Measurements from ENCODE around the gene COQ10A. TPM values are rescaled to one million over a fixed set of nuclear protein-coding genes. Genes with fewer than 3 reads are reported as not detected.
"Not testable (repeated sequence)": the region's sequence is repeated elsewhere in the genome, so short reads cannot be mapped to it uniquely, and the experiment has no call there.

Gene COQ10A
- polyA plus RNA-seq, 4 donors: 11.0 to 21.2 (median 15.5) TPM

- DNase-seq (ENCODE audit: low read depth in 4 of 4, low spot score in 3 of 4): no peak
Observed at GRCh38 chr12:56242986-56243385, 23.8 kb upstream of the COQ10A start.

- no peak for DNase-seq (ENCODE audit: low read depth in 4 of 4, low spot score in 3 of 4)
Observed at GRCh38 chr12:56243731-56244181, 23.0 kb upstream of the COQ10A start.

DNA sequence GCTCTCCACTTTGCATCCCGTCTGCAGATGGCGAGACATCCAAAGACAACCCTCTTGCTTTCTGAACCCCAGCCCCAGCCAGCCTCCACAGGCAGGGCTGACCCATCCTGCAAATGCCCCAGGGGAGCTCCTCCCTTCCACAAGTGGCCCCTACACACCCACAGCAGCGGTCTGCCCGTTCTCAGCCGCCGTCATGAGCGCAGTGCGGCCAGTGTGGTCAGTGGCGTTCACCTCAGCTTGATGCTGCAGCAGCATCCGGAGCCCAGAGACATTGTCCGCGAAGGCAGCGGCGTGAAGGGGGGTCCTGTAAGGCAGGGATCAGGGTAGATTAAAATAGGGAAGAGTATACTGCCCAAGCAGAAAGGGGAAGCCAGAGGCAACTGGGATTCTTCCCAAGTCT lies 22.2 kb upstream of the COQ10A start:
- no peak for DNase-seq (ENCODE audit: low read depth in 4 of 4, low spot score in 3 of 4)

GRCh38 chr12:56247923-56248322 lies 18.8 kb upstream of the COQ10A start:
- DNase-seq (ENCODE audit: low read depth in 4 of 4, low spot score in 3 of 4): no peak

- DNase-seq (ENCODE audit: low read depth in 4 of 4, low spot score in 3 of 4): no peak
Observed at GRCh38 chr12:56248711-56249110, 18.0 kb upstream of the COQ10A start.

GRCh38 chr12:56252649-56253048 lies 14.1 kb upstream of the COQ10A start:
- DNase-seq (ENCODE audit: low read depth in 4 of 4, low spot score in 3 of 4): no peak

DNA sequence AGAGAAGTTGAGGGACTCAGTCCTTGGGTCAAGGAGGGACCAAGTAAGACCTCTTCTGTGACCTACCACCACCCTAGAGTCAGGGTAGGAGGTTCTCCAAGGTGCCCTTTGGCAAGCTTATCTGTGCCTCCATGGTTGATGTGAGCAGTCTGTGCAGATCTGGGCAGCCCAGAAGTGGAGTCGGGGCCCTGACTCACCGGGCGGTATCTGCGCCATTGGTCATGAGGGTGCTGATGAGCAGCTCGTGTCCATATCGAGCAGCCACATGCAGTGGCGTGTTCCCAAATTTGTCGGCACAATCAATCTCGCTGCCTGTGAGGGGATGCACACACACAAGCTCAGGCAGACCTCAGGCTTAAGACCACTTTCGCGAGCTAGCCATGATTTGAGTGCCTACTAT lies 13.7 kb upstream of the COQ10A start:
- no peak for DNase-seq (ENCODE audit: low read depth in 4 of 4, low spot score in 3 of 4)

- DNase-seq (ENCODE audit: low read depth in 4 of 4, low spot score in 3 of 4): no peak
Observed at GRCh38 chr12:56255671-56256070, 11.1 kb upstream of the COQ10A start.

- no peak for DNase-seq (ENCODE audit: low read depth in 4 of 4, low spot score in 3 of 4)
Observed at GRCh38 chr12:56256326-56256960, 10.3 kb upstream of the COQ10A start.

DNA sequence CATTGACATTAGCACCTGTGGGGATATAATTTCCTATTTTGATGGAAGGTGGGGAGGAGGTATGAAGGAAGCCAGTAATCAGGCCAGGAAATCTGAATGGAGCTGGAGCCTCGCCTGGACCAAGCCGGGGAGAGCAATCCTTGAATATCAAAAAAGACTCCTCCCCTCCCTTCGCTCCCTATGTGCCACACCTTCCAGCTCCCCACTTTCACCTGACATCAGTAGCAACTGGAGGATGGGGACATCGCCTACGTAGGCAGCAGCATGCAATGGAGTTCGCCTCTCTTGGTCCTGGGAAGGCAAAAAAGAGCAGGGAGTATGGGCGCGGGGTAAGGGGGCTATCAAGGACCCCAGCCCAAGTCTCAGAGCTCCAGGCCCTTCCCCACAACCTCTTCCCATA lies 9.7 kb upstream of the COQ10A start:
- DNase-seq (ENCODE audit: low read depth in 4 of 4, low spot score in 3 of 4): no peak

DNA sequence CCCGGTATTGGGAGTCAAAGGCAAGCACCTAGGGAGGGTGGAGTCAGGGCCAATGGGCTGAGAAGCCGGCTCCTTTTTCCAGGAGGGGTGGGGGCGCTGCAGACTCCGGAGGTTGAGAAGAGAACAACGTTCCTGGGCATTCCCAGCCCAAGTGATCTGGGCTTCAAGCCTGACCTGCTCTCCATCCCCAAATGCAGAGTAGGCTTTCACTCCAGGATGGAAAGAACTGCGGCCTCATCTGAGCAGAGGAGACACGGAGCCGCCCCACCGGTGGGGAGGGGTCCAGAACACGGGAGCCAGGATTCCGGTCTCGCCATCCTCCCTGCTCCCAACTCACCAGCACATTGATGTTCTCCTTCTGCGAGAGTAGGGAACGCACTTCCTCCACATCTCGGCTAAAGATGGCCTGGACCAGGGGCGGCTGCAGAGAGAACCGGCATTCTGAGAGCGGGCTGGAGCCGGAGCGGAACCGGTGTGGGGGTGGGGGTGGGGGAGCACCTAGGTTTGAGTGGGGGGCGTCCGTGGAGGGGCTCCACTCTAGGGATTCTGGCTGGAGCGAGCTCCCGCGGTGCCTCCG lies 9.2 kb upstream of the COQ10A start:
- no peak for DNase-seq (ENCODE audit: low read depth in 4 of 4, low spot score in 3 of 4)

- DNase-seq (ENCODE audit: low read depth in 4 of 4, low spot score in 3 of 4): peak; percentile 68 to 72 (median 71)
Observed at GRCh38 chr12:56258068-56258819, 8.5 kb upstream of the COQ10A start, which contains the start of gene ANKRD52. ANKRD52 (minus strand) TSS chr12:56258384; CDS start chr12:56258269, 115 bp downstream.

DNA sequence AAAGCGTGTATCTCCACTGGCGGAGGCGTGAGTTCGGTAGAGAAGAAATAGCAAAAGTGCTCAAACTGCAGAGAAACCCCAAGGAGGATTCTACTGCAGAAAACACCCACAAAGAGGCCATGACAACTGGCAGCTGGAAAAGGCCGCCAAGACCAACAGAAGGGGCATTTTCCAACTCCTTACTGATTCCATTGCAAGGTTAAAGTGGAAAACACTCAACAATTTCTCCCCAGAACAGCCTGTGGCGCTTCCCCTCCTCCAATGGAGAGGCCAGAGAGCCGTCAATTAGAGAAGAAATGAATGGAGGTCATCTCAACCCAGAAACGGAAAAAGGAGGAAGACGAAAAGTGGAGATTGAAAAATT lies 7.9 kb upstream of the COQ10A start:
- no peak for DNase-seq (ENCODE audit: low read depth in 4 of 4, low spot score in 3 of 4)

GRCh38 chr12:56260380-56260779 lies 6.4 kb upstream of the COQ10A start:
- DNase-seq (ENCODE audit: low read depth in 4 of 4, low spot score in 3 of 4): no peak

DNA sequence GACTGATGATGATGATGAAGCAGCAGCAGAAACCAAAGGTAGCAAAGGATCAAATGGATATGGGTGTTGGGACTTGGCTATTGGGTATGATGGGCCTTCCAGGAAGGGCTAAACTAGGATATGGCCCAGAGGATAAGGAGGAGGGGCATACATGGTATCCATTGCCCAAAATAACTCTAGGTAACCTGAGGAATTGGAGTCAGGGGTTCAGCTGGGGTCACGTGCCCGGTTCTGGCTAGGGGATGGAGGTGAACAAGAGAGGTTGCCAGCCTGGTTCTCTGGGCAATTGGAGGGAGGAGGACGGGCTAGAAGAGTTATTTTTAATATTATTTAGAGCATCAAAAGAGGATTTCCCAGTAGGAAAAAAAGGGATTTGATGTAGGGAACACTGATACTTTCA lies 5.8 kb upstream of the COQ10A start:
- DNase-seq (ENCODE audit: low read depth in 4 of 4, low spot score in 3 of 4): no peak

DNA sequence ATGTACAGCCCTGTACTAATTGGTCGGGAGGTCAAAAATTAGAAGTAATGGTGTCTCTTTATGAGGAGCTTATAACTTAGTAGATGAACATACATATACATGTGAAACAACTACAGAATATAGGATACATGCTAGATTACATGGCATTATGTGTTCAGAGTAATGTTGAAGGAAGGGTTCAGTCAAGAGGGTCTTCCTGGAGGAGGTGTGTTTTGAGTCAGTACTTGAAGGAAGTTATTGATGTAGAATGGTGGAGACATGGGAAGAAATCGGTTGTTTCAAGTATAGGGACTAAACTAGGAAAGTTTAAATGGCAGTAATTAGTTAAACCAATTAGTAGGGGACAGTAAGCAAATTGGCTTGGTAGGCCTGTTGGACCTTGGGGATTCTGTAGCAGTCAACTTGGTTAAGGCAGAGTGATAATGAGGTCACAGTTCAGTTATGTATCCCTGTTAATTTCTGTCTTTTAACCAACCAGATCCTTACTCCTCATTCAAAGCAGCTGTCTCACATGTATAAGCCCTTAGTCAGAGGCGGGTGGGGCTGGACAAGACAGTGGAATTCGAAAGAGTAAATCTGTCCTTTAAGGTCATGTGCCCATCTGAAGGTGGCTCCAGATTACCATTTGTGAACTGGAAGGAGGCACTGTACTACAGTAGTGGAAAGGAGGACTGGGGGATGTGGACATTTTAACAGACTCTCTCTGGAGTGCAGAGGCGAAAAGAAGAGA lies 5.1 kb upstream of the COQ10A start:
- DNase-seq (ENCODE audit: low read depth in 4 of 4, low spot score in 3 of 4): no peak

- not testable (repeated sequence) for DNase-seq (ENCODE audit: low read depth in 4 of 4, low spot score in 3 of 4)
Observed at GRCh38 chr12:56262955-56263354, 3.8 kb upstream of the COQ10A start.

- not testable (repeated sequence) for DNase-seq (ENCODE audit: low read depth in 4 of 4, low spot score in 3 of 4)
Observed at GRCh38 chr12:56266068-56266692, 562 bp upstream of the COQ10A start.

- no peak for DNase-seq (ENCODE audit: low read depth in 4 of 4, low spot score in 3 of 4)
Observed at GRCh38 chr12:56267443-56268071, 815 bp downstream of the COQ10A start.

GRCh38 chr12:56271031-56271430 lies 4.3 kb downstream of the COQ10A start:
- no peak for DNase-seq (ENCODE audit: low read depth in 4 of 4, low spot score in 3 of 4)

Measured in left renal pelvis (tissue), 4 donors.